ENCODE data around the gene CD2BP2. TPM values are rescaled to one million over a fixed set of nuclear protein-coding genes. Genes with fewer than 3 reads are reported as not detected.

The CD2BP2 gene
- total and polyA plus RNA-seq, 9 of the 15 experiments (the other 6 are each of a cell fraction or from before 2014, with no cell fraction given), result 3.9 to 51.1 (median 32.8) TPM

DNA sequence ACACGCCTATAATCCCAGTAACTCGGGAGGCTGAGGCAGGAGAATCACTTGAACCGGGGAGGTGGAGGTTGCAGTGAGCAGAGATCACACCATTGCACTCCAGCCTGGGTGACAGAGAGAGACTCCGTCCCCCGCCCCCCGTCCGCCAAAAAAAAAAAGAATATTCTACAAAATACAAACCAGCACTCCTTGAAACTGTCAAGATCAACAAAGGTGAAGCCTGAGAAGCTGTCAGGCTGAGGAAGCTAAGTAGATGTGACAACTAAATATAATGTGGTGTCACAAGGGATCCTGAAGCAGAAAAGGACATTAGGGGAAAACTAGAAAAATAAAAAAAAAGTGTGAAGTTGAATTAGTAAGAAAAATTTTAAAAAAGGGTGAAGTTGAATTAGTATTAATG is 6.2 kb downstream of the CD2BP2 start:
- no peak for DNase-seq (ENCODE audit: extremely low read depth in 1 of 4, low spot score in 3 of 4)
- Histone ChIP-seq H3K27ac (ENCODE audit: extremely low read depth, low read depth, low read length) (no peak overlapping the region), H3K9me1 (ENCODE audit: control insufficient read depth, insufficient read depth, low read length) (no peaks in the 10 kb centered on the region), H3K9me3 (replicated peaks; ENCODE audit: control insufficient read depth, insufficient read depth, low read depth, low read length) (no peaks in the 10 kb centered on the region), H3K36me3 (ENCODE audit: control insufficient read depth, insufficient read depth, low read length) (peaks cover 39% of the 10 kb centered on the region; the same call in 2 of the 3 replicates), H4K20me1 (replicated peaks; ENCODE audit: control insufficient read depth, insufficient read depth, low read length) (no peaks in the 10 kb centered on the region), H3K4me2 (ENCODE audit: insufficient read depth, low read length) (no peak overlapping the region), H3K9ac (ENCODE audit: insufficient read depth in 1 of 2, low read depth in 2 of 2, low read length in 2 of 2) (no peak overlapping the region), H3K4me1 (replicated peaks in 1 of 2; ENCODE audit: control insufficient read depth in 2 of 2, insufficient read depth in 2 of 2, low read length in 2 of 2) (peaks cover 3 to 12% of the 10 kb centered on the region in 2 experiments; a peak in 4 of 5 replicates), H2AFZ (ENCODE audit: low read depth, low read length) (no peak overlapping the region), H3K27me3 (ENCODE audit: control insufficient read depth in 2 of 2, insufficient read depth in 2 of 2, low read length in 2 of 2) (no peaks in the 10 kb centered on the region), H3K4me3 (no peak overlapping the region), H3K79me2 (ENCODE audit: control insufficient read depth, insufficient read depth, low read length) (peaks cover 10% of the 10 kb centered on the region)
- no peak for ATAC-seq
- FAIRE-seq, result no peak
- 82% methylated on average over 7 of the region's 7 CpGs for WGBS (ENCODE audit: insufficient coverage, low coverage, missing lambda C conversion rate)
- ChIA-PET CTCF (ENCODE audit: low intra/inter-chr PET ratio) (no interaction called here), POLR2A (interaction anchor here (1.3 kb wide), 1 partner anchor 22 kb away, joined by 4 read pairs; no protein-coding TSS in a partner anchor)
- in situ Hi-C loops (cut with MboI) (no loop called here), intact Hi-C loops (cut with micrococcal nuclease) (no loop called here)
- TF ChIP-seq SMARCA4 (IDR thresholded peaks at IDR 0.05) (no peak), ESRRA (IDR thresholded peaks at IDR 0.05; ENCODE audit: borderline replicate concordance, low read depth) (no peak), PPARD (CRISPR knock-in tag; IDR thresholded peaks at IDR 0.05) (no peak), LCOR (CRISPR knock-in tag; IDR thresholded peaks at IDR 0.05) (no peak)
- TF ChIP-seq, protein P1, sequence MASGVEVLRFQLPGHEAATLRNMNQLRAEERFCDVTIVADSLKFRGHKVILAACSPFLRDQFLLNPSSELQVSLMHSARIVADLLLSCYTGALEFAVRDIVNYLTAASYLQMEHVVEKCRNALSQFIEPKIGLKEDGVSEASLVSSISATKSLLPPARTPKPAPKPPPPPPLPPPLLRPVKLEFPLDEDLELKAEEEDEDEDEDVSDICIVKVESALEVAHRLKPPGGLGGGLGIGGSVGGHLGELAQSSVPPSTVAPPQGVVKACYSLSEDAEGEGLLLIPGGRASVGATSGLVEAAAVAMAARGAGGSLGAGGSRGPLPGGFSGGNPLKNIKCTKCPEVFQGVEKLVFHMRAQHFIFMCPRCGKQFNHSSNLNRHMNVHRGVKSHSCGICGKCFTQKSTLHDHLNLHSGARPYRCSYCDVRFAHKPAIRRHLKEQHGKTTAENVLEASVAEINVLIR (CRISPR knock-in tag; IDR thresholded peaks at IDR 0.05), result no peak
- TF ChIP-seq, protein P2, sequence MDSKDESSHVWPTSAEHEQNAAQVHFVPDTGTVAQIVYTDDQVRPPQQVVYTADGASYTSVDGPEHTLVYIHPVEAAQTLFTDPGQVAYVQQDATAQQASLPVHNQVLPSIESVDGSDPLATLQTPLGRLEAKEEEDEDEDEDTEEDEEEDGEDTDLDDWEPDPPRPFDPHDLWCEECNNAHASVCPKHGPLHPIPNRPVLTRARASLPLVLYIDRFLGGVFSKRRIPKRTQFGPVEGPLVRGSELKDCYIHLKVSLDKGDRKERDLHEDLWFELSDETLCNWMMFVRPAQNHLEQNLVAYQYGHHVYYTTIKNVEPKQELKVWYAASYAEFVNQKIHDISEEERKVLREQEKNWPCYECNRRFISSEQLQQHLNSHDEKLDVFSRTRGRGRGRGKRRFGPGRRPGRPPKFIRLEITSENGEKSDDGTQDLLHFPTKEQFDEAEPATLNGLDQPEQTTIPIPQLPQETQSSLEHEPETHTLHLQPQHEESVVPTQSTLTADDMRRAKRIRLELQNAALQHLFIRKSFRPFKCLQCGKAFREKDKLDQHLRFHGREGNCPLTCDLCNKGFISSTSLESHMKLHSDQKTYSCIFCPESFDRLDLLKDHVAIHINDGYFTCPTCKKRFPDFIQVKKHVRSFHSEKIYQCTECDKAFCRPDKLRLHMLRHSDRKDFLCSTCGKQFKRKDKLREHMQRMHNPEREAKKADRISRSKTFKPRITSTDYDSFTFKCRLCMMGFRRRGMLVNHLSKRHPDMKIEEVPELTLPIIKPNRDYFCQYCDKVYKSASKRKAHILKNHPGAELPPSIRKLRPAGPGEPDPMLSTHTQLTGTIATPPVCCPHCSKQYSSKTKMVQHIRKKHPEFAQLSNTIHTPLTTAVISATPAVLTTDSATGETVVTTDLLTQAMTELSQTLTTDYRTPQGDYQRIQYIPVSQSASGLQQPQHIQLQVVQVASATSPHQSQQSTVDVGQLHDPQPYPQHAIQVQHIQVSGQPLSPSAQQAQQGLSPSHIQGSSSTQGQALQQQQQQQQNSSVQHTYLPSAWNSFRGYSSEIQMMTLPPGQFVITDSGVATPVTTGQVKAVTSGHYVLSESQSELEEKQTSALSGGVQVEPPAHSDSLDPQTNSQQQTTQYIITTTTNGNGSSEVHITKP (IDR thresholded peaks at IDR 0.05; ENCODE audit: partially characterized antibody), result no peak
- TF ChIP-seq, protein P3, sequence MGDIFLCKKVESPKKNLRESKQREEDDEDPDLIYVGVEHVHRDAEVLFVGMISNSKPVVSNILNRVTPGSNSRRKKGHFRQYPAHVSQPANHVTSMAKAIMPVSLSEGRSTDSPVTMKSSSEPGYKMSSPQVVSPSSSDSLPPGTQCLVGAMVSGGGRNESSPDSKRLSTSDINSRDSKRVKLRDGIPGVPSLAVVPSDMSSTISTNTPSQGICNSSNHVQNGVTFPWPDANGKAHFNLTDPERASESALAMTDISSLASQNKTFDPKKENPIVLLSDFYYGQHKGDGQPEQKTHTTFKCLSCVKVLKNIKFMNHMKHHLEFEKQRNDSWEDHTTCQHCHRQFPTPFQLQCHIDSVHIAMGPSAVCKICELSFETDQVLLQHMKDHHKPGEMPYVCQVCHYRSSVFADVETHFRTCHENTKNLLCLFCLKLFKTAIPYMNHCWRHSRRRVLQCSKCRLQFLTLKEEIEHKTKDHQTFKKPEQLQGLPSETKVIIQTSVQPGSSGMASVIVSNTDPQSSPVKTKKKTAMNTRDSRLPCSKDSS (IDR thresholded peaks at IDR 0.05; ENCODE audit: low read depth, partially characterized antibody), result no peak
- no TSS peak for BruUV-seq (replicated peaks)
